ENCODE measurements around the gene HHAT.

HHAT gene

DNA sequence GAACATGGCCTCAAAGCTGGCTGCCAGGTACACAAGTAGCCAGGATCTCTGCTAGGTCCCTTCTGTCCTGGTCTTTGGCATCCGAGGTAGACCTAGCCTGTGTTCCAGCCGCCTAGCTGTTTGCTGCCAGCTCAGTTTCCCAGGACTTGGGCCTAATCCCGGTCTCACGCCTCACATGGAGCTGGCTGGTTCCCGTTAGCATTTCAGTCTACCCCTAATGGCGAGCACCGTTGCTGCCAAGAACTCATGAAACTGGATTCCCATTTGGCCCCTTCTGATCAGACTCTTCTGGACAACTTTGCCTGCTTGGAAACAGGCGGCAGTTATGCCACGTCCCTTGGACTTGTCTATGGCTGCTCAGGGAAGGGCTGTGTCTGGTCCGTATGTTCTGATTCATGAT, 26.2 kb upstream of the HHAT start:
- Mint-ChIP-seq H3K4me1 (no peaks in the 10 kb centered on the region), H3K27me3 (peaks cover 30% of the 10 kb centered on the region), H3K27ac (peak overlapping the region in 1 of 2 donors; percentile 55), H3K9me3 (no peaks in the 10 kb centered on the region), H3K4me3 (no peak overlapping the region)
- DNase-seq, result no peak
- ATAC-seq, result no peak

GRCh38 chr1:210303391-210303790, 25.3 kb upstream of the HHAT start:
- Mint-ChIP-seq H3K27me3 (peaks cover 25% of the 10 kb centered on the region), H3K4me3 (no peak overlapping the region), H3K27ac (no peak overlapping the region), H3K4me1 (no peaks in the 10 kb centered on the region), H3K9me3 (no peaks in the 10 kb centered on the region)
- ATAC-seq (no peak), DNase-seq (no peak)

GRCh38 chr1:210310562-210311153, 18.0 kb upstream of the HHAT start:
- ATAC-seq (no peak), DNase-seq (no peak)
- Mint-ChIP-seq H3K9me3 (no peaks in the 10 kb centered on the region), H3K27me3 (peaks cover 62% of the 10 kb centered on the region), H3K4me3 (peak overlapping the region in 1 of 2 donors; percentile 84), H3K27ac (no peak overlapping the region), H3K4me1 (peaks cover 17% of the 10 kb centered on the region)

- DNase-seq, result no peak
- H3K27me3 Mint-ChIP-seq, result peaks cover 61% of the 10 kb centered on the region
- H3K4me1 Mint-ChIP-seq, result peaks cover 17% of the 10 kb centered on the region
- no peaks in the 10 kb centered on the region for H3K9me3 Mint-ChIP-seq
- H3K4me3 Mint-ChIP-seq, result peak overlapping the region; percentile 27 to 84
- no peak overlapping the region for H3K27ac Mint-ChIP-seq
- ATAC-seq, result no peak
Measured at GRCh38 chr1:210311726-210312493, 16.8 kb upstream of the HHAT start.

- Mint-ChIP-seq H3K4me1 (peaks cover 17% of the 10 kb centered on the region), H3K27me3 (peaks cover 58% of the 10 kb centered on the region), H3K4me3 (no peak overlapping the region), H3K9me3 (no peaks in the 10 kb centered on the region), H3K27ac (no peak overlapping the region)
- no peak for ATAC-seq
- no peak for DNase-seq
Measured at GRCh38 chr1:210313046-210313595, 15.6 kb upstream of the HHAT start.

GRCh38 chr1:210313921-210314320, 14.8 kb upstream of the HHAT start:
- H3K27ac Mint-ChIP-seq, result no peak overlapping the region
- H3K9me3 Mint-ChIP-seq, result no peaks in the 10 kb centered on the region
- ATAC-seq (no peak), DNase-seq (no peak)
- H3K4me1 Mint-ChIP-seq, result peaks cover 17% of the 10 kb centered on the region
- no peak overlapping the region for H3K4me3 Mint-ChIP-seq
- peaks cover 59% of the 10 kb centered on the region for H3K27me3 Mint-ChIP-seq

DNA sequence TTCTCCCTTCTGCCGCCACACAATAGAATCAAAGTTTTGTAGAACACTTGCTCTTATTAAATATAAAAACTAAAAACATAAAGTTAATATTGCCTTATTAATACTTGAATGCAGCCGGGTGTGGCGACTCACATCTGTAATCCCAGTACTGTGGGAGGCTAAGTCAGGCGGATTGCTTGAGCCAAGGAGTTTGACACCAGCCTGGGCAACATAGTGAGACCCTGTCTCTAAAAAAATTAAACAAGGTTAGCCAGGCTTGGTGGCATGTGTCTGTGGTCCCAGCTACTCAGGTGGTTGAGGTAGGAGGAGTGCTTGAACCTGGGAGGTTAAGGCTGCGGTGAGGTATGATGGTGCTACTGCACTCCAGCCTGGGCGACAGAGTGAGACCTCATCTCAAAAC, 13.2 kb upstream of the HHAT start:
- no peak overlapping the region for H3K27ac Mint-ChIP-seq
- peaks cover 46% of the 10 kb centered on the region for H3K27me3 Mint-ChIP-seq
- no peak overlapping the region for H3K4me3 Mint-ChIP-seq
- ATAC-seq (no peak), DNase-seq (no peak)
- peaks cover 17% of the 10 kb centered on the region for H3K4me1 Mint-ChIP-seq
- H3K9me3 Mint-ChIP-seq, result no peaks in the 10 kb centered on the region

- ATAC-seq (no peak), DNase-seq (no peak)
- peaks cover 4 to 8% of the 10 kb centered on the region in 2 donors for H3K9me3 Mint-ChIP-seq
- H3K27me3 Mint-ChIP-seq, result peaks cover 36% of the 10 kb centered on the region
- no peak overlapping the region for H3K4me3 Mint-ChIP-seq
- H3K4me1 Mint-ChIP-seq, result no peaks in the 10 kb centered on the region
- no peak overlapping the region for H3K27ac Mint-ChIP-seq
Measured at GRCh38 chr1:210321131-210321530, 7.6 kb upstream of the HHAT start.

DNA sequence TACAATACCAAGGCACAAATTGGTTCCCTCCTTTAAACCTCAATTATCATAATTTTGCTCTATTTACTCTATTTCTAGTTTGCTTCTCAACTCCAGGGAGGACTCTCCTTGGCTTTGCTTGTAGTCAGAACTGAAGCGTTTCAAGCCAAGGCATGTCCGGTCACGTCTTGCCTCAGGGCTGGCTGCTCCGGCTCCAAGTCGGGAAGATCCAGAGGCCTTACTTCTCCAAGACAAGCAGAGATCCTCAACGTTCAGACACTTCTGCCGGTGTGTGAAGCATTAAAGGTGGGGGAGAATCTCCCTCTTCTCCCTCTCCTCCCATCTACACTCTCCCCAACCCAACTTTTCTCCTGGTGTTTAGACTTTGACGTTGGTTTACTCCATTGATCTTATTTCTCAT, 7.2 kb upstream of the HHAT start:
- ATAC-seq, result no peak
- Mint-ChIP-seq H3K4me1 (no peaks in the 10 kb centered on the region), H3K9me3 (peaks cover 4 to 8% of the 10 kb centered on the region in 2 donors), H3K27ac (no peak overlapping the region), H3K4me3 (no peak overlapping the region), H3K27me3 (peaks cover 37% of the 10 kb centered on the region)
- no peak for DNase-seq

DNA sequence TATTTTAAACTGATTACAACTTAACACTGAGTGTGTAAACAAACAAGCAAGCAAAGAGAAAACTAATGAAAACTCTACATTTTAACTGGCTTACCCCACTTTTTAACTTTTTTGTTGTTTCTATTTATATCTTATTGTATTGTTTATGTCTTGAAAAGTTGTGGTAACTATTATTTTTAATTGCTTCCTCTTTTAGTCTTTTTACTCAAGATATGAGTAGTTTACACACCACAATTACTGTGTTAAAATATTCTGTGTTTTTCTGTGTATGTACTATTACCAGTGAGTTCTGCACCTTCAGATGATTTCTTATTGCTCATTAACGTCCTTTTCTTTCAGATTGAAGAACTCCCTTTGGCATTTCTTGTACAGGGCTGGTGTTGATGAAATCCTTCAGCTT, 4.7 kb upstream of the HHAT start:
- no peak for ATAC-seq
- H3K4me1 Mint-ChIP-seq, result peaks cover 7% of the 10 kb centered on the region
- H3K27ac Mint-ChIP-seq, result no peak overlapping the region
- no peak overlapping the region for H3K4me3 Mint-ChIP-seq
- H3K9me3 Mint-ChIP-seq, result peaks cover 4 to 8% of the 10 kb centered on the region in 2 donors
- DNase-seq, result no peak
- H3K27me3 Mint-ChIP-seq, result peaks cover 23% of the 10 kb centered on the region

DNA sequence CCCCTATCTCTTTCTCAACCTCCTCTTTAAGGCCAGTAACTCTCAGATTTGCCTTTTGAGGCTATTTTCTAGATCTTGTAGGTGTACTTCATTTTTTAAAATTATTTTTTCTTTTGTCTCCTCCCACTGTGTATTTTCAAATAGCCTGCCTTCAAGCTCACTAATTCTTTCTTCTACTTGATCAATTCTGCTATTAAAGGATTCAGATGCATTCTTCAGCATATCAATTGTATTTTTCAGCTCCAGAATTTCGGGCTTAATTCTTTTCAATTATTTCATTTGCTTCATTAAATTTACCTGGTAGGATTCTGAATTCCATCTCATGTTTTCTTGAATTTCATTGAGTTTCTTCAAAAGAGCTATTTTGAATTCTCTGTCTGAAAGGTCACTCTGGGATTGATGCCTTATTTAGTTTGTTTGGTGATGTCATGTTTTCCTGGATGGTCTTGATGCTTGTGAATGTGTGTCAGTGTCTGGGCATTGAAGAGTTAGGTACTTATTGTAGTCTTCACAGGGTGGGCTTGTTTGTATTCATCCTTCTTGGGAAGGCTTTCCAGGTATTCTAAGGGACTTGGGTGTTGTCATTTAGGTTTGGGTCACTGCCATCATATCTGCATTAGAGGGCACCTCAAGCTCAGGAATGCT, 3.6 kb upstream of the HHAT start:
- DNase-seq (no peak), ATAC-seq (no peak)
- peaks cover 4 to 8% of the 10 kb centered on the region in 2 donors for H3K9me3 Mint-ChIP-seq
- H3K27me3 Mint-ChIP-seq, result peaks cover 22% of the 10 kb centered on the region
- no peak overlapping the region for H3K27ac Mint-ChIP-seq
- no peak overlapping the region for H3K4me3 Mint-ChIP-seq
- peaks cover 12% of the 10 kb centered on the region for H3K4me1 Mint-ChIP-seq

- Mint-ChIP-seq H3K4me1 (peaks cover 35% of the 10 kb centered on the region), H3K27me3 (peaks cover 14% of the 10 kb centered on the region), H3K9me3 (peaks cover 4 to 8% of the 10 kb centered on the region in 2 donors), H3K4me3 (peak overlapping the region; percentile 94 to 96), H3K27ac (peak overlapping the region; percentile 42 to 92)
- DNase-seq (no peak), ATAC-seq (no peak)
Measured at GRCh38 chr1:210328032-210328745, 513 bp upstream of the HHAT start.

GRCh38 chr1:210330279-210330866, 1.7 kb downstream of the HHAT start:
- H3K27ac Mint-ChIP-seq, result peak overlapping the region in 1 of 2 donors; percentile 58
- DNase-seq (no peak), ATAC-seq (no peak)
- peaks cover 8% of the 10 kb centered on the region for H3K27me3 Mint-ChIP-seq
- H3K9me3 Mint-ChIP-seq, result peaks cover 0 to 3% of the 10 kb centered on the region in 2 donors
- H3K4me1 Mint-ChIP-seq, result peaks cover 41% of the 10 kb centered on the region
- peak overlapping the region; percentile 94 to 96 for H3K4me3 Mint-ChIP-seq

DNA sequence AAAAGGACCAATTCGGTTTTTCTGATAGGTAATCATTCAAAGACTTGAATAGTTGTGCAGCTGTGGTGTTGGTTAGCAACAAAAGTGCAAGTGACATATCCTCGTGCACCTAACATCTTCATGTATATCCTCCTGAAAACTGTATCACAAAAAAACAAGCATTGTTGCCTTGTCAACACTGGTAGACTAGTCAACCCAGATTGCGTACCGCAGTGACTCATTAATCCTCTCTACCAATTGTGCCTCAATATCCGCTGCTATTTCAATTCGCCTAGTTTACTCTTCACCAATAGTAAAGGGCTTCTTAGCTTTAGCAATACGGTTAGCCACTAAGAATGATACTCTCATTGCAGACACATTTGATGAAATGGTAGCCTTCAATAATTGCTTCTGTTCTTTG, 3.5 kb downstream of the HHAT start:
- H3K4me1 Mint-ChIP-seq, result peaks cover 41% of the 10 kb centered on the region
- DNase-seq (peak; percentile 23 to 44), ATAC-seq (peak; percentile 12)
- no peaks in the 10 kb centered on the region for H3K9me3 Mint-ChIP-seq
- H3K4me3 Mint-ChIP-seq, result peak overlapping the region; percentile 26 to 41
- H3K27me3 Mint-ChIP-seq, result peaks cover 1% of the 10 kb centered on the region
- H3K27ac Mint-ChIP-seq, result peak overlapping the region; percentile 78 to 90

All from stimulated activated naive CD8-positive, alpha-beta T cell treated with anti-CD3 and anti-CD28 coated beads, Interleukin-15, amount 100 ng/mL, for 72 hours (primary cell).